HEK293 (cell line): ENCODE results near the gene TSC22D1.

ENCODE experiments used
- CTCF ChIA-PET: fragments of 350-600 bp; formaldehyde crosslinking; extraction: SDS; loops from one replicate; lab custom pipeline; 2021; ENCODE audit warnings: antibody characterized with exemption; lab: Yijun Ruan, JAX
- POLR2A ChIA-PET: fragments of 300-600 bp; formaldehyde crosslinking; extraction: SDS; loops from one replicate; lab custom pipeline; 2020; ENCODE audit warnings: antibody characterized with exemption, inconsistent platforms; lab: Yijun Ruan, JAX
- H3K27ac ChIP-seq: fragments of 200-500 bp; sonication (Bioruptor generic); 2 replicates; pipeline ENCODE4 v1.5.1; 2014; ENCODE audit warnings: low read depth, low read length, control low read depth, inconsistent platforms; ENCODE audit errors: extremely low read depth
- H3K36me3 ChIP-seq, 2 experiments: fragments of 200-500 bp in 1 of 2; sonication (Bioruptor generic) in 1 of 2; 1 replicate in 1 of 2; 2 replicates in 1 of 2; pipeline ENCODE4 v1.5.1; 2014 to 2017; ENCODE audit warnings: inconsistent platforms in 2 of 2, low read length in 2 of 2; ENCODE audit not compliant: control insufficient read depth in 2 of 2, insufficient read depth in 1 of 2
- H3K4me1 ChIP-seq: fragments of 200-500 bp; sonication (Bioruptor generic); 2 replicates; pipeline ENCODE4 v1.5.1; 2014; ENCODE audit warnings: mild to moderate bottlenecking, low read length, inconsistent platforms; ENCODE audit not compliant: control insufficient read depth, insufficient read depth
- H3K4me3 ChIP-seq: 2 replicates; pipeline ENCODE4 v1.5.1; 2011; ENCODE audit warnings: low read depth, mild to moderate bottlenecking, control low read depth, low read length, moderate library complexity
- H3K9me3 ChIP-seq: fragments of 200-500 bp; sonication (Bioruptor generic); 2 replicates; pipeline ENCODE4 v1.5.1; 2014; ENCODE audit warnings: low read depth, low read length, inconsistent platforms; ENCODE audit not compliant: control insufficient read depth, insufficient read depth
- GLI4 ChIP-seq: fragments of 450-650 bp; formaldehyde crosslinking; IDR thresholded peaks from 2 replicates; pipeline ENCODE4 v1.5.1; 2016; ENCODE audit warnings: missing biosample characterization, missing genetic modification characterization
- MZF1 ChIP-seq: fragments of 450-650 bp; formaldehyde crosslinking; IDR thresholded peaks from 2 replicates; pipeline ENCODE4 v1.5.1; 2017; ENCODE audit warnings: missing biosample characterization, missing genetic modification characterization, borderline replicate concordance
- PRDM10 ChIP-seq: fragments of 450-650 bp; formaldehyde crosslinking; IDR thresholded peaks from 2 replicates; pipeline ENCODE4 v1.5.1; 2016; ENCODE audit warnings: missing biosample characterization, missing genetic modification characterization
- ZBTB48 ChIP-seq: fragments of 450-650 bp; formaldehyde crosslinking; IDR thresholded peaks from 2 replicates; pipeline ENCODE4 v1.5.1; 2016; ENCODE audit warnings: missing biosample characterization, missing genetic modification characterization
- ZNF155 ChIP-seq: fragments of 450-650 bp; formaldehyde crosslinking; IDR thresholded peaks from 2 replicates; pipeline ENCODE4 v1.5.1; 2016; ENCODE audit warnings: missing biosample characterization, missing genetic modification characterization
- ZNF214 ChIP-seq: fragments of 450-650 bp; formaldehyde crosslinking; IDR thresholded peaks from 2 replicates; pipeline ENCODE4 v1.5.1; 2017; ENCODE audit warnings: missing biosample characterization, mild to moderate bottlenecking, missing genetic modification characterization, borderline replicate concordance
- ZNF324 ChIP-seq: fragments of 450-650 bp; formaldehyde crosslinking; IDR thresholded peaks from 2 replicates; pipeline ENCODE4 v1.5.1; 2016; ENCODE audit warnings: missing biosample characterization, missing genetic modification characterization
- ZNF341 ChIP-seq: fragments of 450-650 bp; formaldehyde crosslinking; IDR thresholded peaks from 2 replicates; pipeline ENCODE4; 2016; ENCODE audit warnings: low read depth, missing biosample characterization, missing genetic modification characterization
- ZNF394 ChIP-seq: fragments of 450-650 bp; formaldehyde crosslinking; IDR thresholded peaks from 2 replicates; pipeline ENCODE4 v1.5.1; 2016; ENCODE audit warnings: missing biosample characterization, missing genetic modification characterization, mild to moderate bottlenecking, moderate library complexity, borderline replicate concordance
- ZNF416 ChIP-seq: fragments of 450-650 bp; formaldehyde crosslinking; IDR thresholded peaks from 2 replicates; pipeline ENCODE4 v1.5.1; 2016; ENCODE audit warnings: missing biosample characterization, missing genetic modification characterization
- ZNF423 ChIP-seq: fragments of 450-650 bp; formaldehyde crosslinking; IDR thresholded peaks from 2 replicates; pipeline ENCODE4 v1.5.1; 2016; ENCODE audit warnings: missing biosample characterization, missing genetic modification characterization
- ZNF48 ChIP-seq: fragments of 450-650 bp; formaldehyde crosslinking; IDR thresholded peaks from 2 replicates; pipeline ENCODE4 v1.5.1; 2016; ENCODE audit warnings: missing biosample characterization, missing genetic modification characterization
- ZNF513 ChIP-seq: fragments of 450-650 bp; IDR thresholded peaks from 2 replicates; pipeline ENCODE4 v1.5.1; 2018; ENCODE audit warnings: missing biosample characterization, missing genetic modification characterization
- ZNF549 ChIP-seq: fragments of 450-650 bp; IDR thresholded peaks from 2 replicates; pipeline ENCODE4 v1.5.1; 2018; ENCODE audit warnings: missing biosample characterization, missing genetic modification characterization, mild to moderate bottlenecking, inconsistent platforms, moderate library complexity
- ZNF791 ChIP-seq: fragments of 450-650 bp; formaldehyde crosslinking; IDR thresholded peaks from 2 replicates; pipeline ENCODE4 v1.5.1; 2016; ENCODE audit warnings: missing biosample characterization, missing genetic modification characterization
- ZXDB ChIP-seq: fragments of 450-650 bp; formaldehyde crosslinking; IDR thresholded peaks from 2 replicates; pipeline ENCODE4 v1.5.1; 2016; ENCODE audit warnings: missing biosample characterization, missing genetic modification characterization
- TF ChIP-seq, protein P1 (sequence below): fragments of 450-650 bp; formaldehyde crosslinking; IDR thresholded peaks from 2 replicates; pipeline ENCODE4 v1.5.1; 2017; ENCODE audit warnings: missing biosample characterization, missing genetic modification characterization
- TF ChIP-seq, protein P2 (sequence below): fragments of 450-650 bp; formaldehyde crosslinking; IDR thresholded peaks from 2 replicates; pipeline ENCODE4 v1.5.1; 2017; ENCODE audit warnings: missing biosample characterization, mild to moderate bottlenecking, missing genetic modification characterization, moderate library complexity
- TF ChIP-seq, protein P3 (sequence below): sonication (generic); formaldehyde crosslinking; IDR thresholded peaks from 2 replicates; pipeline ENCODE4 v1.8.1; 2022; ENCODE audit warnings: mild to moderate bottlenecking, moderate library complexity, missing genetic modification reagents
- TF ChIP-seq, protein P4 (sequence below): fragments of 450-650 bp; formaldehyde crosslinking; IDR thresholded peaks from 2 replicates; pipeline ENCODE4 v1.5.1; 2017; ENCODE audit warnings: missing biosample characterization, missing genetic modification characterization

The TSC22D1 gene

GRCh38 chr13:44420376-44421220, 155.5 kb downstream of the TSC22D1 start:
- Histone ChIP-seq H3K36me3 (no peaks in the 10 kb centered on the region), H3K4me1 (no peaks in the 10 kb centered on the region), H3K4me3 (no peak overlapping the region), H3K27ac (no peak overlapping the region), H3K9me3 (no peaks in the 10 kb centered on the region)
- ChIA-PET CTCF (interaction anchor here (0.6 to 0.7 kb wide), 2 partner anchors 518 to 986 kb away, joined by 3 to 4 read pairs; no protein-coding TSS in a partner anchor), POLR2A (no interaction called here)
- TF ChIP-seq, protein P1, sequence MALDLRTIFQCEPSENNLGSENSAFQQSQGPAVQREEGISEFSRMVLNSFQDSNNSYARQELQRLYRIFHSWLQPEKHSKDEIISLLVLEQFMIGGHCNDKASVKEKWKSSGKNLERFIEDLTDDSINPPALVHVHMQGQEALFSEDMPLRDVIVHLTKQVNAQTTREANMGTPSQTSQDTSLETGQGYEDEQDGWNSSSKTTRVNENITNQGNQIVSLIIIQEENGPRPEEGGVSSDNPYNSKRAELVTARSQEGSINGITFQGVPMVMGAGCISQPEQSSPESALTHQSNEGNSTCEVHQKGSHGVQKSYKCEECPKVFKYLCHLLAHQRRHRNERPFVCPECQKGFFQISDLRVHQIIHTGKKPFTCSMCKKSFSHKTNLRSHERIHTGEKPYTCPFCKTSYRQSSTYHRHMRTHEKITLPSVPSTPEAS = no peak
- TF ChIP-seq, all 188 proteins: peak for 0

DNA sequence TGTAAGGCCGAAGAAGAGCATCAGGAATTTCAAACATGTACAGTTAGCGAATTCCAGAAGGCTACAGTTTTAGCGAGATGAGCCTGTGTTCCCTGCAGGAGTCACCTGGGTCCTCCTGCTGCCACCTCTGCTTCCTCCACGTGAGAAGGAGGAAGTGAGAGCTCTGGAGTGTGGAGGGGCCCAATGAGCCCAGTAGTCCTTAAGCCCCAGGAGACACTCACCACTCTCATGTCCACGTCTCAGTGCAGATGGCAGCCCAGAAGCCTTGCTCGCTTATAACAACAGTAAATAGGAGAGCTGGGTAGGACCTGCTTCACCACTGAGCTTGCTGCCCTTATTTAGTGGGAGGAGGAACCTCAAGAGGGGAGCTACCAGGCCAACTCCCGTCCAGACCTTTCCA, 158.3 kb downstream of the TSC22D1 start:
- no peak overlapping the region for H3K27ac ChIP-seq
- ChIA-PET CTCF (no interaction called here), POLR2A (interaction anchor here (0.8 kb wide), 1 partner anchor 17 kb away, joined by 5 read pairs; no protein-coding TSS in a partner anchor)
- H3K4me3 ChIP-seq = no peak overlapping the region
- H3K9me3 ChIP-seq = no peaks in the 10 kb centered on the region
- H3K4me1 ChIP-seq = no peaks in the 10 kb centered on the region
- no peaks in the 10 kb centered on the region for H3K36me3 ChIP-seq
- TF ChIP-seq ZNF394 (tag by site-specific recombination) (no peak), ZBTB48 (tag by site-specific recombination) (no peak), ZNF341 (tag by site-specific recombination) (no peak), ZXDB (tag by site-specific recombination) (no peak), ZNF791 (no peak), MZF1 (tag by site-specific recombination) (no peak), PRDM10 (tag by site-specific recombination) (no peak), ZNF155 (tag by site-specific recombination) (no peak), ZNF324 (tag by site-specific recombination) (no peak), ZNF423 (tag by site-specific recombination) (no peak), ZNF513 (no peak), GLI4 (no peak), ZNF549 (tag by site-specific recombination) (no peak), ZNF48 (tag by site-specific recombination) (no peak), ZNF214 (tag by site-specific recombination) (no peak), ZNF416 (tag by site-specific recombination) (no peak)
- TF ChIP-seq, protein P2, sequence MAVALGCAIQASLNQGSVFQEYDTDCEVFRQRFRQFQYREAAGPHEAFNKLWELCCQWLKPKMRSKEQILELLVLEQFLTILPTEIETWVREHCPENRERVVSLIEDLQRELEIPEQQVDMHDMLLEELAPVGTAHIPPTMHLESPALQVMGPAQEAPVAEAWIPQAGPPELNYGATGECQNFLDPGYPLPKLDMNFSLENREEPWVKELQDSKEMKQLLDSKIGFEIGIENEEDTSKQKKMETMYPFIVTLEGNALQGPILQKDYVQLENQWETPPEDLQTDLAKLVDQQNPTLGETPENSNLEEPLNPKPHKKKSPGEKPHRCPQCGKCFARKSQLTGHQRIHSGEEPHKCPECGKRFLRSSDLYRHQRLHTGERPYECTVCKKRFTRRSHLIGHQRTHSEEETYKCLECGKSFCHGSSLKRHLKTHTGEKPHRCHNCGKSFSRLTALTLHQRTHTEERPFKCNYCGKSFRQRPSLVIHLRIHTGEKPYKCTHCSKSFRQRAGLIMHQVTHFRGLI = no peak
- TF ChIP-seq, protein P3, sequence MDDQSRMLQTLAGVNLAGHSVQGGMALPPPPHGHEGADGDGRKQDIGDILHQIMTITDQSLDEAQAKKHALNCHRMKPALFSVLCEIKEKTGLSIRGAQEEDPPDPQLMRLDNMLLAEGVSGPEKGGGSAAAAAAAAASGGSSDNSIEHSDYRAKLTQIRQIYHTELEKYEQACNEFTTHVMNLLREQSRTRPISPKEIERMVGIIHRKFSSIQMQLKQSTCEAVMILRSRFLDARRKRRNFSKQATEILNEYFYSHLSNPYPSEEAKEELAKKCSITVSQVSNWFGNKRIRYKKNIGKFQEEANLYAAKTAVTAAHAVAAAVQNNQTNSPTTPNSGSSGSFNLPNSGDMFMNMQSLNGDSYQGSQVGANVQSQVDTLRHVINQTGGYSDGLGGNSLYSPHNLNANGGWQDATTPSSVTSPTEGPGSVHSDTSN (CRISPR knock-in tag) = no peak
- TF ChIP-seq, protein P4, sequence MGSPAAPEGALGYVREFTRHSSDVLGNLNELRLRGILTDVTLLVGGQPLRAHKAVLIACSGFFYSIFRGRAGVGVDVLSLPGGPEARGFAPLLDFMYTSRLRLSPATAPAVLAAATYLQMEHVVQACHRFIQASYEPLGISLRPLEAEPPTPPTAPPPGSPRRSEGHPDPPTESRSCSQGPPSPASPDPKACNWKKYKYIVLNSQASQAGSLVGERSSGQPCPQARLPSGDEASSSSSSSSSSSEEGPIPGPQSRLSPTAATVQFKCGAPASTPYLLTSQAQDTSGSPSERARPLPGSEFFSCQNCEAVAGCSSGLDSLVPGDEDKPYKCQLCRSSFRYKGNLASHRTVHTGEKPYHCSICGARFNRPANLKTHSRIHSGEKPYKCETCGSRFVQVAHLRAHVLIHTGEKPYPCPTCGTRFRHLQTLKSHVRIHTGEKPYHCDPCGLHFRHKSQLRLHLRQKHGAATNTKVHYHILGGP (tag by site-specific recombination) = no peak
